ENCODE measurements around the gene ADAMTSL1.

ADAMTSL1 gene

DNA sequence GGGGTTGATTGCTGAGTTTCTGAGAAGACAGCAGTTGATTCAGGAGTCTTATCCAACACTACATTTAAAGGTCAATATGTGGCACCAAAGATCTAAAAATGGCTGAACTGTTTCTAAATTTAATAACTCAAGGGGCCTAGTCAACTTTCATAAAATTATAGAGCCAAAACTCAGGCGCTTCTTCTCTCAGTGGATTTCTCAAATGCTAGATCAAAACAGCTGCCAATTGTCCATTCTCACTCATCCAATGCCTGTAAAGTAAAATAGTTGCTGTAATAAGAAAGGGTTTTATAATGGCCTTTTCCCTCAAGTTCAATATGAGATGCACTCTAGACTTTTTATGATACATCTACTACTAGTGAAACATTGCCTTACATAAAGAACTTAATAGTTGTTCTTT lies 26.5 kb downstream of the ADAMTSL1 start:
- H3K36me3 ChIP-seq (ENCODE audit: control insufficient read depth in 1 of 2, insufficient read depth in 2 of 2, low read length in 2 of 2), result no peaks in the 10 kb centered on the region
- H3K4me3 ChIP-seq (ENCODE audit: low read depth in 1 of 2, low read length in 2 of 2), result no peak overlapping the region
- no peaks in the 10 kb centered on the region for H3K27me3 ChIP-seq (ENCODE audit: low read depth, low read length)
- no peak overlapping the region for H3K27ac ChIP-seq (ENCODE audit: low read length)
- H3K4me1 ChIP-seq (ENCODE audit: control insufficient read depth in 1 of 2, insufficient read depth in 2 of 2, low read length in 2 of 2), result peaks cover 6 to 22% of the 10 kb centered on the region in 2 donors
- no peaks in the 10 kb centered on the region for H3K9me3 ChIP-seq (ENCODE audit: control insufficient read depth in 1 of 2, low read length in 2 of 2)

DNA sequence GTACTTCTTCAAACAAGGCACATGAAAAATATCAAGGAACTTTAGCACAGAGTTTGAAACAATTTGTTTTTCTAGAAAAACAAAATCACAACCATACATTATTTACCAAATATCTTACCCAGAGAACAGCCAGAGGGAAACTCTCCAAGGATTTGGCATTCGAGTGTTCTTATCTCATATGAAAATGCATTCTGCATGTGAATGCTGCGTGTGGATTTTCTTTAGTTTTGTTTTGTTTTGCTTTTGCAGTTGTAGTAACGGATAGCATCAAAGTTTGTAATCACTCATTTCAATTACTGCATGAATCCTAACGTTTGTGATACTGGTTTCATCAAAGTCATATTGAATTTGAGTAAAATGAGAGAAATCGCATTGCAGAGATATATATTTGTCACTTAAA lies 28.0 kb downstream of the ADAMTSL1 start:
- Histone ChIP-seq H3K4me3 (ENCODE audit: low read depth in 1 of 2, low read length in 2 of 2) (peak overlapping the region; percentile 11 to 21), H3K36me3 (ENCODE audit: control insufficient read depth in 1 of 2, insufficient read depth in 2 of 2, low read length in 2 of 2) (no peaks in the 10 kb centered on the region), H3K27ac (ENCODE audit: low read length) (no peak overlapping the region), H3K9me3 (ENCODE audit: control insufficient read depth in 1 of 2, low read length in 2 of 2) (no peaks in the 10 kb centered on the region), H3K27me3 (ENCODE audit: low read depth, low read length) (no peaks in the 10 kb centered on the region), H3K4me1 (ENCODE audit: control insufficient read depth in 1 of 2, insufficient read depth in 2 of 2, low read length in 2 of 2) (peaks cover 6 to 22% of the 10 kb centered on the region in 2 donors)

DNA sequence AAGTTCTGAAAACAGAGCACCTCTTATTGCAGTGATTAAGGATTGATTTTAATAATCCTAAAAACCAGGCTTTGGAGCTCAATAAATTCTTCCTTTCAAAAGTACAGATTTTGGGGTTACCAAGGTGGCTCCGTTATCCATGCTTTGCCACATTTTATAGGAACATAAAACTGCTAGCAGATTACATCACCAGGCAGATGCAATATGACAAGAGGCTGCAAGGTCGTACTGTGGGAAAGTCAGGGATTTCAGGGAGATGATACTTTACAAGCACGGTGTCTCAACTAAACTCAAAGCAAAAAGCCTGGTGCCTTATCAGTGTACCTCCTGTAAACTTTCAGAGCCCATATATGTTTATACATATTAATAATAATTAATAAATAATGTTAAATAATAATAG lies 28.6 kb downstream of the ADAMTSL1 start:
- Histone ChIP-seq H3K27ac (ENCODE audit: low read length) (no peak overlapping the region), H3K27me3 (ENCODE audit: low read depth, low read length) (no peaks in the 10 kb centered on the region), H3K4me1 (ENCODE audit: control insufficient read depth in 1 of 2, insufficient read depth in 2 of 2, low read length in 2 of 2) (peaks cover 6 to 22% of the 10 kb centered on the region in 2 donors), H3K36me3 (ENCODE audit: control insufficient read depth in 1 of 2, insufficient read depth in 2 of 2, low read length in 2 of 2) (no peaks in the 10 kb centered on the region), H3K4me3 (ENCODE audit: low read depth in 1 of 2, low read length in 2 of 2) (no peak overlapping the region), H3K9me3 (ENCODE audit: control insufficient read depth in 1 of 2, low read length in 2 of 2) (no peaks in the 10 kb centered on the region)

DNA sequence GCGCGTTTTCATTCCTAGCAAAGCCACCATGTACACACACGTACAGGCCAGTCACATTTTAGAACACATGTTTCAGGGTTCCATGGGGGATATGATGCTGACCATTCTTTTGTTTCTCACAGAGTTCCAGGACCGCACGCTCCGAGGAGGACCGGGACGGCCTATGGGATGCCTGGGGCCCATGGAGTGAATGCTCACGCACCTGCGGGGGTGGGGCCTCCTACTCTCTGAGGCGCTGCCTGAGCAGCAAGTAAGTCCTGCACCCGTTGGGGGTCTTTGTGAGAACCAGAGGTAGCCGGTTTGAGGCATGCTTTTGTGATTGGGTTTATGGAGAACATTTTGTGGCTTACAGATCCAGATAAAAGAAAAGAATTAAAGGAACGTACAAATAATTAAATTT lies 30.8 kb downstream of the ADAMTSL1 start:
- H3K4me3 ChIP-seq (ENCODE audit: low read depth in 1 of 2, low read length in 2 of 2), result no peak overlapping the region
- H3K9me3 ChIP-seq (ENCODE audit: control insufficient read depth in 1 of 2, low read length in 2 of 2), result no peaks in the 10 kb centered on the region
- H3K27me3 ChIP-seq (ENCODE audit: low read depth, low read length), result no peaks in the 10 kb centered on the region
- no peak overlapping the region for H3K27ac ChIP-seq (ENCODE audit: low read length)
- H3K4me1 ChIP-seq (ENCODE audit: control insufficient read depth in 1 of 2, insufficient read depth in 2 of 2, low read length in 2 of 2), result peaks cover 0 to 7% of the 10 kb centered on the region in 2 donors
- no peaks in the 10 kb centered on the region for H3K36me3 ChIP-seq (ENCODE audit: control insufficient read depth in 1 of 2, insufficient read depth in 2 of 2, low read length in 2 of 2)

DNA sequence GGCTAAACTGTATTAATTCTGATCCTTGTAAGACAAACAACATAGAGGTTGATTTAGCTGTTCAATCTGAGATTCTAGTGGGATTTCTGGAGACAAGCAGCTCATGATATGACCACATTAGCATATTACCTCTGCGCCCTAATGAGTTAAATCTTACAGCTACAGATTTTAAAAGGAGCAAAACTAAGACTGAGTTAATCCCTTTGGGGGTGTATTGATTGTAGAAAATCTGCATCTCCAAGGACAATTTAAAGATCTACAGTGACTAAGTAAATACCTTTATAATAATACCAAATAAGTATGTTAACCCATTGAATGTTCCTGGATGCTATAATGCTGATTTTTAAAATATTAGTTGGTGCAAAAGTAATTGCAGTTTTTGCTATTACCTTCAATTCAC lies 33.2 kb downstream of the ADAMTSL1 start:
- Histone ChIP-seq H3K4me1 (ENCODE audit: control insufficient read depth in 1 of 2, insufficient read depth in 2 of 2, low read length in 2 of 2) (peaks cover 0 to 3% of the 10 kb centered on the region in 2 donors), H3K9me3 (ENCODE audit: control insufficient read depth in 1 of 2, low read length in 2 of 2) (no peaks in the 10 kb centered on the region), H3K36me3 (ENCODE audit: control insufficient read depth in 1 of 2, insufficient read depth in 2 of 2, low read length in 2 of 2) (no peaks in the 10 kb centered on the region), H3K27ac (ENCODE audit: low read length) (no peak overlapping the region), H3K27me3 (ENCODE audit: low read depth, low read length) (no peaks in the 10 kb centered on the region), H3K4me3 (ENCODE audit: low read depth in 1 of 2, low read length in 2 of 2) (no peak overlapping the region)

DNA sequence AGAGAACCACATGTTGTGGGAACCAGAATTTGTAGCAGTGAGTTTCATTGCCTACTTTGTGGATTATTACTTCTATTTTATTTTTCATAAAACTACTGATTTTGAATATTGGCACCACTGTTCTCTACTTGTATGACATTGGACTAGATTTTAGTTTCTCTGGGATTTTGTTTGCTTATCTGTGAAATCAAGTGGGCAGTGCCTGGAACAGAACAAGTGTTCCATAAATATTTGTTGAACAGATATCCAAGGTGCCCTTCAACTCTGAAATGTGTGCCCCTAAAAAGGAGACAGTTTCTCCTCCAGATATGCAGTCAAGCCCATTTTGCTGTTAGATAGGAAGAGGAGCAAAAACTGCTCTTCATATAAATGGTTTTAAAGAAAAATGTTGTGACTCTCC lies 42.6 kb downstream of the ADAMTSL1 start:
- Histone ChIP-seq H3K4me1 (ENCODE audit: control insufficient read depth in 1 of 2, insufficient read depth in 2 of 2, low read length in 2 of 2) (peaks cover 0 to 5% of the 10 kb centered on the region in 2 donors), H3K36me3 (ENCODE audit: control insufficient read depth in 1 of 2, insufficient read depth in 2 of 2, low read length in 2 of 2) (no peaks in the 10 kb centered on the region), H3K9me3 (ENCODE audit: control insufficient read depth in 1 of 2, low read length in 2 of 2) (no peaks in the 10 kb centered on the region), H3K27ac (ENCODE audit: low read length) (no peak overlapping the region), H3K4me3 (ENCODE audit: low read depth in 1 of 2, low read length in 2 of 2) (no peak overlapping the region), H3K27me3 (ENCODE audit: low read depth, low read length) (no peaks in the 10 kb centered on the region)

DNA sequence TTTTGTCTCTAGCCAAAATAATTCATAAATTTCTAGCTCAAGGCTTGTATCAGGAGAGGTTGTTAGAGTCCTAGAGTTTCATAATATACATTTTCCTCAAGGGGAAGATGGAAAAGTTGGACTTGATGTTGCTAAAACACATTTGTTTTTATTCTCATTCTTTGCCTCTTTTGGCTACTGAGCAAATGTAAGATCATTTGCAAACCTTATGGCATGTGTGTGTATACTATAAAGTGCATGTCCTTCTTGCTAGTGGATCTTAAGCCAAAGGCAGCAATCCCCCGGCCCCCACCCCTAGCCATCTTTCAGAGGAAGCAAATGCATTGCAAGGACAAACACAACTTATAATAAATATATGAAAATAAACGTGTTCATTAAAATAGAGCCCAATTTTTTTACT lies 43.0 kb downstream of the ADAMTSL1 start:
- no peaks in the 10 kb centered on the region for H3K36me3 ChIP-seq (ENCODE audit: control insufficient read depth in 1 of 2, insufficient read depth in 2 of 2, low read length in 2 of 2)
- no peaks in the 10 kb centered on the region for H3K27me3 ChIP-seq (ENCODE audit: low read depth, low read length)
- H3K9me3 ChIP-seq (ENCODE audit: control insufficient read depth in 1 of 2, low read length in 2 of 2), result no peaks in the 10 kb centered on the region
- H3K4me3 ChIP-seq (ENCODE audit: low read depth in 1 of 2, low read length in 2 of 2), result no peak overlapping the region
- no peak overlapping the region for H3K27ac ChIP-seq (ENCODE audit: low read length)
- peaks cover 0 to 5% of the 10 kb centered on the region in 2 donors for H3K4me1 ChIP-seq (ENCODE audit: control insufficient read depth in 1 of 2, insufficient read depth in 2 of 2, low read length in 2 of 2)

DNA sequence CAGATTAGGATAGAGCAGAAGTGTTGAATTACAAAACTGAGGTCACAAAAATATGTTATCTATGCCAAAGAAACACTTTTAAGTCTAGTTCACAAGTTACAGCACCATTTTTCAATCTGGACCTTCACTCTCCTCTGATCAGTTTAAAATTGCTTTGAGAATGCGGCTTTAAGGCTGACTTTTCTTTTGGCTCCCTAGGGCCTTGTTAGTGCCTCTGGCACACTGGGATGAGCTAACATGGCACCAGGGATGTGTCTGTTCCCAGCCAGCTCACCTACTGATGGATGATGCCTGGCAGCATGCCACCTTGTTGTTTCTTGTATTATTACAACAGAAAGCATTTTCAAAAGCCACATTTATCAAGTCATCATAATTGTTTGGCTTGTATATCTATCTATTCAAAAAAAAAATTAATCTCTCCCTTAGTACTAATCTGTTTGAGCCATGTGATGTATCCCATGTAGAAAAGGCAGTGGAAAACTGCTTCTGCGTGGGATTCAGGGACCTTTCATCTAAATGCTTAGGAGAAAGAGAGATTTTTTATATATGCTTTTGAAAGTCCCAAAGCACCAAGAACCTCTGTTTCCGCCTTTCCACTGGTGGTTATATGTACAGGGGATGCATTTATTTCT lies 46.6 kb downstream of the ADAMTSL1 start:
- Histone ChIP-seq H3K4me3 (ENCODE audit: low read depth in 1 of 2, low read length in 2 of 2) (no peak overlapping the region), H3K36me3 (ENCODE audit: control insufficient read depth in 1 of 2, insufficient read depth in 2 of 2, low read length in 2 of 2) (no peaks in the 10 kb centered on the region), H3K9me3 (ENCODE audit: control insufficient read depth in 1 of 2, low read length in 2 of 2) (no peaks in the 10 kb centered on the region), H3K27me3 (ENCODE audit: low read depth, low read length) (no peaks in the 10 kb centered on the region), H3K27ac (ENCODE audit: low read length) (no peak overlapping the region), H3K4me1 (ENCODE audit: control insufficient read depth in 1 of 2, insufficient read depth in 2 of 2, low read length in 2 of 2) (peaks cover 0 to 5% of the 10 kb centered on the region in 2 donors)

GRCh38 chr9:18526685-18527084 lies 52.7 kb downstream of the ADAMTSL1 start:
- Histone ChIP-seq H3K36me3 (ENCODE audit: control insufficient read depth in 1 of 2, insufficient read depth in 2 of 2, low read length in 2 of 2) (no peaks in the 10 kb centered on the region), H3K4me3 (ENCODE audit: low read depth in 1 of 2, low read length in 2 of 2) (no peak overlapping the region), H3K27me3 (ENCODE audit: low read depth, low read length) (no peaks in the 10 kb centered on the region), H3K4me1 (ENCODE audit: control insufficient read depth in 1 of 2, insufficient read depth in 2 of 2, low read length in 2 of 2) (no peaks in the 10 kb centered on the region), H3K9me3 (ENCODE audit: control insufficient read depth in 1 of 2, low read length in 2 of 2) (peaks cover 0 to 3% of the 10 kb centered on the region in 2 donors), H3K27ac (ENCODE audit: low read length) (no peak overlapping the region)

DNA sequence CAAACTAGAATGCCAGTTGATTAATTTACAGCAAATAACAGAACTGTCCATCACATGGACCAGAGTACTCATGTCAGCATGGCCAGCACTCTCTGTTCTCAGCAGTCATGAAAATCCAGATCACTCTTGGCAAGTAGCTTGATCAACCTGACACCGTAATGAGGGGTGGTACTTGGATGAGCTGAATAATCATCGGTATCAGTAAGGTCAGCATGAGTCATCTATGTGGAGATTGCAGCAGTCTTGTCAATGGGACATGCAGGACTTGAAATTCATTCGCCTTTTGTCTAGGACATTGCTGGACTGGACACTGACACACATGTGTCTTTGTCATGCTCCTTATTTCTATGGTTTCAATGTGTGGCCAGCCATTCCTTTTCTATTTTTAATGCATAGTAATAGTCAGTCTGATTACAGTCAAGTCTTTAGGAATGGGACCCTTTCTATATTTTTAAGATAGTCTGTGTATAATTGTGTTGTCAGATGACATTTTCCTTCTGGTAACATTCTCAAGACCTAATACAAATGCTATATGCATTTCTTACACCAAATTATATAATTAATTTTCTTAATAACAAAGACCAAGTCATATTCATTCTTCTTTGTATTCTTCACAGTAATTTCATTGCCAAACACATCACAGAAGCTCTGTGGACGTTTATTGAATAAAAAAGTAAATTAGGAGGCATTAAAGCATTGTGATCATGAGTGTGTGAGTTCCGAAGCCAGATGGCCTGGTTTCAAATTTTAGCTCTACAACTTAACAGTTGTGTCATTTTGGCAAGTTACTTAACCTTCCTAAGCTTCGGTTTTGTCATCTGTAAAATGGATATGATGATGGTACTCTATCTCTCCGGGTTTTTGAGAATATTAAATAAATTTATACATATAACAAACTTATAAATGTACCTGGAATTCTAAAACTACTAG lies 57.4 kb downstream of the ADAMTSL1 start:
- Histone ChIP-seq H3K4me3 (ENCODE audit: low read depth in 1 of 2, low read length in 2 of 2) (no peak overlapping the region), H3K9me3 (ENCODE audit: control insufficient read depth in 1 of 2, low read length in 2 of 2) (peaks cover 0 to 12% of the 10 kb centered on the region in 2 donors), H3K4me1 (ENCODE audit: control insufficient read depth in 1 of 2, insufficient read depth in 2 of 2, low read length in 2 of 2) (no peaks in the 10 kb centered on the region)

DNA sequence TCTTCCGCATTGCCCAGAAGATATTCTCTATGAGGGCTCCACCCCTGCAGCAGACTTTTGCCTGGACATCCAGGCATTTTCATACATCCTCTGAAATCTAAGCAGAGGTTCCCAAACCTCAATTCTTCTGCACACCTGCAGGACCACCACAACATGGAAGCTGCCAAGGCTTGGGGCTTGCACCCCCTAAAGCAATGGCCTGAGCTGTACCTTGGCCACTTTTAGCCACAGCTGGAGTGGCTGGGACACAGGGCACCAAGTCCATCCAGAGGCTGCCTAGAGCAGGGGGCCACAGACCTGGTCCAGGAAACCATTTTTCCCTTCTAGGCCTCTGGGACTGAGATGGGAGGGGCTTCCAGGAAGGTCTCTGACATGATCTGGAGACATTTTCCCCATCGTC lies 60.7 kb downstream of the ADAMTSL1 start:
- Histone ChIP-seq H3K4me3 (ENCODE audit: low read depth in 1 of 2, low read length in 2 of 2) (no peak overlapping the region), H3K9me3 (ENCODE audit: control insufficient read depth in 1 of 2, low read length in 2 of 2) (peaks cover 0 to 9% of the 10 kb centered on the region in 2 donors), H3K4me1 (ENCODE audit: control insufficient read depth in 1 of 2, insufficient read depth in 2 of 2, low read length in 2 of 2) (no peaks in the 10 kb centered on the region), H3K36me3 (ENCODE audit: control insufficient read depth in 1 of 2, insufficient read depth in 2 of 2, low read length in 2 of 2) (peaks cover 0 to 13% of the 10 kb centered on the region in 2 donors), H3K27ac (ENCODE audit: low read length) (no peak overlapping the region), H3K27me3 (ENCODE audit: low read depth, low read length) (no peaks in the 10 kb centered on the region)

More for the DNA sequence above, 57.4 kb downstream of the ADAMTSL1 start:
- no peak overlapping the region for H3K27ac ChIP-seq (ENCODE audit: low read length)
- H3K36me3 ChIP-seq (ENCODE audit: control insufficient read depth in 1 of 2, insufficient read depth in 2 of 2, low read length in 2 of 2), result peaks cover 0 to 13% of the 10 kb centered on the region in 2 donors
- H3K27me3 ChIP-seq (ENCODE audit: low read depth, low read length), result no peaks in the 10 kb centered on the region
